OCI-LY7 (cell line): ENCODE results near the gene SNRNP27.

Experiments
- EZH2phosphoT487 ChIP-seq: fragments of 200-600 bp; sonication (generic); IDR thresholded peaks from 2 replicates; pipeline ENCODE4 v1.6.1; 2018; ENCODE audit warnings: low read depth, borderline replicate concordance, mild to moderate bottlenecking, mixed run types, antibody characterized with exemption, low read length, moderate library complexity, mixed read lengths
- TF ChIP-seq, protein P1 (sequence below): fragments of 200-600 bp; sonication (generic); conservative IDR thresholded peaks from 2 replicates; pipeline ENCODE4 v1.5.1; 2014; ENCODE audit warnings: mild to moderate bottlenecking, antibody characterized with exemption, low read length, moderate library complexity, mixed read lengths

DNA sequence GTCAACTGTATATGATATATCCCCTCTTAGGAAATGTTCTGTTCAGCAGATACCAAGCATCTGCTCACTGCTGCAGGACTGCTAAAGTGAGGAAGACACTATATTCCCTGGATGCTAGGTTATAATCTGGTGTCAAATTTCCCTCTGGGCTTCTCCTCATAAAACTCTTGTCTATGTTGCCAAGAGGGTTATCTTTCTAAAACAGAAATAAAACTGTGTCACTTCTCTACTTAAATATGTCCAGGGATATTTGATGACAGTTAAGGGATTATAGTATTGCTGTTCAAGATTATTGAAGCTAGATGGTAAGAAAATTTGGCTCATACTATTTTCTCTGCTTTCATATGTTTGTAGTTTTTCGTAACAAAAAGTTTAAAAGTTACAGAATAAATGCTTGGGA, 30.5 kb upstream of the SNRNP27 start:
- TF ChIP-seq, protein P1, sequence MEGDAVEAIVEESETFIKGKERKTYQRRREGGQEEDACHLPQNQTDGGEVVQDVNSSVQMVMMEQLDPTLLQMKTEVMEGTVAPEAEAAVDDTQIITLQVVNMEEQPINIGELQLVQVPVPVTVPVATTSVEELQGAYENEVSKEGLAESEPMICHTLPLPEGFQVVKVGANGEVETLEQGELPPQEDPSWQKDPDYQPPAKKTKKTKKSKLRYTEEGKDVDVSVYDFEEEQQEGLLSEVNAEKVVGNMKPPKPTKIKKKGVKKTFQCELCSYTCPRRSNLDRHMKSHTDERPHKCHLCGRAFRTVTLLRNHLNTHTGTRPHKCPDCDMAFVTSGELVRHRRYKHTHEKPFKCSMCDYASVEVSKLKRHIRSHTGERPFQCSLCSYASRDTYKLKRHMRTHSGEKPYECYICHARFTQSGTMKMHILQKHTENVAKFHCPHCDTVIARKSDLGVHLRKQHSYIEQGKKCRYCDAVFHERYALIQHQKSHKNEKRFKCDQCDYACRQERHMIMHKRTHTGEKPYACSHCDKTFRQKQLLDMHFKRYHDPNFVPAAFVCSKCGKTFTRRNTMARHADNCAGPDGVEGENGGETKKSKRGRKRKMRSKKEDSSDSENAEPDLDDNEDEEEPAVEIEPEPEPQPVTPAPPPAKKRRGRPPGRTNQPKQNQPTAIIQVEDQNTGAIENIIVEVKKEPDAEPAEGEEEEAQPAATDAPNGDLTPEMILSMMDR = no peak
- no peak for TF ChIP-seq EZH2phosphoT487
